ENCODE results near the gene EML2. TPM values are rescaled to one million over a fixed set of nuclear protein-coding genes. Genes with fewer than 3 reads are reported as not detected.

The EML2 gene
- total and polyA plus RNA-seq, 2 of the 8 experiments (the other 6 are each of a cell fraction or from before 2014, with no cell fraction given), result 28.8 to 29.4 TPM

DNA sequence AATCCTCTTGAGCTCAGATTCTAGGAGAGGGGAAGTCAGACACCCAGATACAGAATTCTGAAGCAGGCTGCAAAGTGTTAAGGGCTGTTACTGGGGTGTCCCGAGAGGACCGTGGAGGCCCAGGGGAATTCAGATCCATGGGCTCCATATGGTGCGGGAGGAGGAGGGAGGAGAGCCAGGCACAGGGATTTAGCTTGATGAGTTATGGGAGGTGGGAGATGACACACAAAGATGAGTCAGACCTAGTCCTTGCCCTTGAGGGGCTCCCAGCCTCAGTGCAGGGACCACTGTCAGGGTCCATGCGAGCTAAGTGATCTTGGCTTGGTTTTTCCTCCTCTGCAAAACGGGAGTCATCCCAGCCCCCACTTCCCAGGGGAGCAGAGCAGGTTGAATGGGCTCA is 14.4 kb upstream of the EML2 start:
- DNase-seq (ENCODE audit: low read depth in 1 of 2, low spot score in 2 of 2) (no peak), FAIRE-seq (no peak)
- Histone ChIP-seq H3K4me2 (ENCODE audit: insufficient read depth in 1 of 2, low read depth in 2 of 2, low read length in 2 of 2) (no peak overlapping the region), H3K4me1 (replicated peaks in 1 of 4; ENCODE audit: control insufficient read depth in 3 of 4, insufficient read depth in 4 of 4, low read length in 3 of 4) (peaks cover 0 to 4% (median 1%) of the 10 kb centered on the region in 4 experiments; a peak in 3 of 7 replicates), H4K20me1 (replicated peaks in 1 of 2; ENCODE audit: control insufficient read depth in 1 of 2, insufficient read depth in 2 of 2, low read length in 2 of 2) (no peaks in the 10 kb centered on the region), H3K23ac (ENCODE audit: insufficient read length) (no peak overlapping the region), H3K79me2 (ENCODE audit: control insufficient read depth in 1 of 2, insufficient read depth in 2 of 2, low read length in 2 of 2) (no peaks in the 10 kb centered on the region), H4K5ac (ENCODE audit: insufficient read length, low read depth, low read length) (no peak overlapping the region), H3K79me1 (ENCODE audit: low read depth, low read length) (no peaks in the 10 kb centered on the region), H3K23me2 (ENCODE audit: low read depth, low read length) (no peaks in the 10 kb centered on the region), H3K27ac (ENCODE audit: low read depth, low read length) (no peak overlapping the region), H3K27me3 (replicated peaks in 1 of 4; ENCODE audit: control insufficient read depth in 3 of 4, extremely low read depth in 1 of 4, insufficient read depth in 3 of 4, low read length in 3 of 4) (no peaks in the 10 kb centered on the region), H3K4ac (replicated peaks; ENCODE audit: insufficient read length, low read depth, low read length) (no peak overlapping the region), H2AFZ (ENCODE audit: low read length) (peak overlapping the region; percentile 70), H2AK5ac (ENCODE audit: low read depth, low read length) (no peak overlapping the region), H3K9ac (replicated peaks in 1 of 4; ENCODE audit: extremely low read depth in 1 of 4, low read depth in 3 of 4, low read length in 3 of 4) (no peak overlapping the region), H2BK20ac (ENCODE audit: low read length) (no peak overlapping the region), H4K8ac (ENCODE audit: extremely low read depth, insufficient read depth, low read length) (no peak overlapping the region), H3K36me3 (ENCODE audit: control insufficient read depth in 2 of 4, insufficient read depth in 4 of 4, low read length in 3 of 4) (no peaks in the 10 kb centered on the region), H4K91ac (replicated peaks; ENCODE audit: insufficient read length, low read length) (no peak overlapping the region), H2BK5ac (ENCODE audit: low read depth, low read length) (no peak overlapping the region), H3K9me3 (ENCODE audit: insufficient read depth in 2 of 2, low read depth in 1 of 2, low read length in 1 of 2) (no peaks in the 10 kb centered on the region), H2BK120ac (replicated peaks; ENCODE audit: low read depth, low read length) (no peak overlapping the region), H3K56ac (replicated peaks; ENCODE audit: insufficient read length, low read depth, low read length) (no peak overlapping the region), H3K14ac (ENCODE audit: insufficient read length) (no peak overlapping the region), H2BK15ac (ENCODE audit: low read length) (no peak overlapping the region), H2BK12ac (ENCODE audit: low read depth, low read length) (no peak overlapping the region), H3K4me3 (ENCODE audit: extremely low read depth in 1 of 4, insufficient read depth in 2 of 4, low read depth in 3 of 4, low read length in 4 of 4) (no peak overlapping the region), H3K18ac (ENCODE audit: extremely low read depth, low read length) (no peak overlapping the region)
- 79% methylated on average over 5 of the region's 5 CpGs; no CpG with 5 or more reads in 1 of the 2 experiments for WGBS, 2 experiments (ENCODE audit: extremely low coverage in 1 of 2, insufficient coverage in 1 of 2, insufficient read length in 1 of 2, insufficient replicate concordance in 2 of 2, low coverage in 1 of 2, low lambda C conversion rate in 2 of 2, missing lambda C conversion rate in 1 of 2)
- CTCF ChIA-PET (ENCODE audit: partially characterized antibody), result interaction anchor here (0.9 to 4.5 kb wide), 6 partner anchors 12 to 40 kb away, joined by 3 to 30 read pairs (median 4); partner anchors contain the start of genes GIPR and QPCTL
- POLR2A ChIA-PET (ENCODE audit: partially characterized antibody), result interaction anchor here (1.0 to 1.8 kb wide), 2 partner anchors 38 to 125 kb away, joined by 3 to 4 read pairs; partner anchors contain the start of genes QPCTL and SNRPD2
- TF ChIP-seq HDAC2 (IDR thresholded peaks at IDR 0.05; ENCODE audit: borderline replicate concordance in 1 of 2, low read depth in 2 of 2, low read length in 2 of 2) (no peak), POLR2A (IDR thresholded peaks at IDR 0.05; ENCODE audit: control extremely low read depth in 1 of 2, low read depth in 2 of 2, low read length in 2 of 2) (no peak), PHF8 (conservative IDR thresholded peaks at IDR 0.05; ENCODE audit: low read depth, low read length) (no peak), KDM1A (IDR thresholded peaks at IDR 0.05; ENCODE audit: borderline replicate concordance, low read length) (no peak), SP1 (IDR thresholded peaks at IDR 0.05; ENCODE audit: low read depth, low read length) (no peak), TAF1 (IDR thresholded peaks at IDR 0.05; ENCODE audit: low read depth, low read length) (no peak), RAD21 (IDR thresholded peaks at IDR 0.05 in 1 of 2, conservative IDR thresholded peaks at IDR 0.05 in 1 of 2; ENCODE audit: low read depth in 2 of 2, low read length in 2 of 2) (no peak), CHD1 (IDR thresholded peaks at IDR 0.05; ENCODE audit: low read depth, low read length) (no peak), EP300 (IDR thresholded peaks at IDR 0.05; ENCODE audit: borderline replicate concordance in 1 of 2, low read depth in 2 of 2, low read length in 2 of 2) (no peak), JUND (IDR thresholded peaks at IDR 0.05; ENCODE audit: low read length) (no peak), BRCA1 (IDR thresholded peaks at IDR 0.05; ENCODE audit: low read depth, low read length) (no peak)

Measured in H1 (cell line).